ENCODE data around the gene MEF2D.

DNA sequence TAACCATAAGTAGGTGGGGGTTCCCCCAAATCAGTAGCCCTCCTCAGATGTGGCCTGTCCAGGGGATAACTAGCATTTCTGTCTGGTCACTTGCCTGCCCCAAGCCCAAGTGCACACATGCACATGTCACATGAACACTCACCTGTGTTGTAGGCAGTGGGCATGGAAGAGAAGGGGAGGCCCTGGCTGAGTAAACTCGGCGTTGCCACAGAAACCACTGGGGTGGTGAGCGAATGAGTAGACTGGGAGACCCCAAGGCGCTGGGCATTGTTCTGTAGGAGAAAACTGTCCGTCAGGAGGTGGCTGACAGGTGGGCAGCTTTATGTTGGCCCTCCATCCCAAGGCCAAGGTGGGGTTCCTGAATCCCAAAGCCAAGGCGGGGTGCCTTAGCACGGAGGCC is 25.6 kb downstream of the MEF2D start:
- TF ChIP-seq POLR2A (IDR thresholded peaks at IDR 0.05; ENCODE audit: low read length) (no peak), GATA1 (IDR thresholded peaks at IDR 0.05; ENCODE audit: low read depth, low read length) (no peak)
